ENCODE data around the gene YBX1.

YBX1 gene

DNA sequence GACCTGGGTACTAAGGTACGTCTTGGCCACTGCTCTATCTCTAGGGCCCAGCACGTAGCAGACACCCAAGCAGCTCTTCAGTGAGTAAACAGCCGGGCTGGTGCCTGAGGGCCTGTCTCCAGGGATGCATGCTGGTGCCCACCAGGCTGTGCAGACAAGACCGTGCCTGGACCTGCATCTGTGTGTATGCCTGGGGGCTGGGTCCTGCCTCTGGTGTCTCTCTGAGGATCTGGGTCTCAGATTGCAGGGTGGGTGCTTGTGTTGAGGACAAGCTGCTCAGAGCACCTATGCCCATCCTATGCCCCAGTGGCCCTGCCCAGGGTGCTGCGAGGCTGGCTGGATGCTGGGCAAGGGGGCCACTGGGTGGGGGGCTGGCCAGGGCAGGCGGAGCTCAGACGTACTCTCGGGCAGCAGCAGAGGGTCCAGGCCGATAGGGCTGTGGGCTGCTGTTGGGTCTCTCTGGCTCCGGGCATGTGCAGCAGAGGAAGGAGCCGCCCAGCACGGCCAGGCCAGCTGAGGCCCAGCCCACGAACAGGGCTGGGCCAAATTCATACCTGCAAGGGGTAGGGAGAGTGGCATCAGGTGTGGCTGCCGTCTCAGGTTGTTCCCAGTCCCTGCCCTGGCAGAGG lies 53.4 kb downstream of the YBX1 start:
- no peak for DNase-seq (ENCODE audit: low read depth)

DNA sequence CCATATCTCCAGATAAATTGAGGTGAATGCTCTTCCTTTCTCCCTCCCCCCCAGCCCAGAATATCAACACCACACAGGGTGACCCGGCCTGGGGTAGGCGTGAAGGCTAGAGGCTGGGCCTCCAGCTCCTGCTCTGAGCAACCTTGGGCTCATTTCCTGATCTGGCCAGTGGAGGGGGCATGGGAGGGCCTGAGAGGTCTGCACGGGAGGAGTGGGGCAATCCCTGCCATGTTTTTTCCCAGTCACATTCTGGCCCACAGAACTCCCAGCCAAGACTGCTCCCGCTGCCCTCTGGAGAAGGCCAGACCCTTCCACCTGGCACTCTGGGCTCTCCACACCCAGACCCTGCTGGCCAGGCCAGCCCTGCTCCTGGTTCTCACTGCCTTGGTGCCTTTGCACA lies 53.9 kb downstream of the YBX1 start:
- DNase-seq (ENCODE audit: low read depth), result no peak

DNA sequence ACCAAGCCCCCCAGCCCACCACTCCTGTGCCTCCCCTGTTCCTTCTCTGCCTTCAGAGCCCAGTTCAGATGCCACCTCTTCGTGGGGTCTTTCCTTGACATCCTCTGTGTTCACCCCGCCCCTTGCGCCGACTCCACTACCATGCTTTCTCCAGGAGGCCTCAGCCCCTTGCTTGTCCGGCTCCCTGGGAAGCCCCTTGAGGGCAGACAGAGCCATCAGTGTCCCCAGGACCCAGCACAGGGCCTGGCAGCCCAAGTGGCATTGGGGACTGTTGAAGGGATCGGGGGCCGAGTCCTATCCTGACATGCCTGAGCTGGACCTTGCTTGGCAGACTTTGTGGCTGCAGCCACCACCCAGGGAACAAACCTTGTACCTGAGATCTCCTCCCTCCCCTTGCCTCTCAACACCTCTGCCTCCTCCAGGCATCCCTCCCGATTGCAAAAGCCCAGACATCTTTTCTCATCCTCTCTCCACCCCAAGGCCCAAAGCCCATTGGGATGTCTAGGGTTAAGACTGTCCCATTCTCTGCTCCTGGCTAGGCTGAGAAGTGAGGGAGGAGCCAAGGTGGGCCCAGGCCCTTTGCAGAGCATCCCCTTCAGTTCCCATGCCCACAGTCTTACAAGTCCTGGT lies 54.5 kb downstream of the YBX1 start:
- DNase-seq (ENCODE audit: low read depth), result no peak

DNA sequence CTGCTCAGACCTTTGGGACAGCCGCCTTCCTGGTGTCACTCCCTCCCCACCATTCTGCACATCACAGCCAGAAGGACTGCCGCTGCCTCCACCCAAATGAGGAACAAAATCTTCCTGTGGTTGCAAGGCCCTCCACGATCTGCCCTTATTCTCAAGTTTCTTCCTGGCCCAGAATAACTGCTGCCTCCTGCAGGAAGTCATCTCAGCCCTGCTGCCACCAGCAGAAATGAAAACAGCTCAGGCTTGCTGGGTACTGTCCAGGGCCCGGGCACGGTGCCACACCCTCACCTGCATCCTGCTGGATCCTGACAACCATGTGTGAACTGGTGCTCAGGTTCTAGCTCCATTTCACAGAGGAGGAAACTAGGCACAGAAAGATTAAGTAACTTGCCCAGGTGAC lies 55.0 kb downstream of the YBX1 start:
- DNase-seq (ENCODE audit: low read depth), result no peak

DNA sequence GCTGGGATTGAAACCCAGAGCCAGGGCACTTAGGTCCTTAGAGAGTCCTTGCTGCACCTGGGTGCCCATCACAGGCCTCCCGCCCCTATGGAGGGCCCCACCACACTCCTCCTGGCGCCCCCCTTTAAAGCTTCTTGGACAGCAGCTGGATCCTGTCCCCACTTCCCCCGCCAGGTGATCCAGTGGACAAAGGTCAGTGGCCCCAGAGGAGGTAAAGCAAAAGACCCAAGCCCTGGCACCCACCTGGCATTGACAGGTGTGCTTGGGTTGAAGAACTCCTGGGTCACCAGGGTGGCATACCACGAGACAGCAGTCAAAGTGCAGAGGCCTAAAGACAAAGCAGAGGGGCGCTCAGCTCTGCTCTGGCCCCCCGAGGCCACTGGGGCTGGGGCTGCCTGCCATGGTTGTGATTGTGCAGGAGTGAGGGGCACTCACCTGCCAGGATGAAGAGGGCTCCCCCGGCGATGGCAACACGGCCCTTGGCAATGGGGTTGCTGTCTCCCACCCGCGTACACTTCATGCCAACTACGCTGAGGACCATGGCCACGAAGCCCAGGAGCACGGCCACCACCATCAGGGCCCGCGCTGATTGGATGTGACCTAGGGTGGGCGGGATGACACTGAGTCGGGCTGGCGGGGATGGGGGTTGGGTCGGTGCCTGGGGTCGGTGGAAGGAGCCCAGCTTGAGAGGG lies 55.9 kb downstream of the YBX1 start:
- DNase-seq (ENCODE audit: low read depth), result no peak

DNA sequence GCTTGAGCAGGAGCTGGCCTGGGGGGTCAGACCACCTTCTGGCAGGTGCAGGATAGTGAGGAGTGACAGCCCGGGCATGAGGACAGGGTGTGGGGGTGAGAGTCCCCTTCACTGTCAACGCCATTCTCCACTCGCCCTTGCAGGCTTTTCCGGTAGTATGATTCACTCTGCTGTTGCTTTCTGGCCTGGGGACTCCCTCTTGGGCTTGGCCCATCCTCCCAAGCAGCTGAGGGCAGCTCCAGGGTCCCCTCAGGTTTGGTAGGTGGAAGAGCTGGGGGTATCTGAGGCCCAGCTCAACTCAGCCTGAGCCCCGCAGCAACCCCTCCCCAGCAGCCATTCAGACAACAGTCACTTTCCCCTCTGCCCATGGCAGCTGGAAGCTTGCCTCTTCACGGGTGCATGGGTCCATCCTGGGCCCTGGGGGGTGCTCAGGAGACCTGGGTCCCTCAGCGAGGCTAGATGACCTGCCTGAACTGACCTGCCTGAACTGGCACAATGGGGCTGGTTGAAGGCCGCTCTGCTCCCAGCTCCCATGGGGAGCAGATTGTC lies 56.5 kb downstream of the YBX1 start:
- no peak for DNase-seq (ENCODE audit: low read depth)

DNA sequence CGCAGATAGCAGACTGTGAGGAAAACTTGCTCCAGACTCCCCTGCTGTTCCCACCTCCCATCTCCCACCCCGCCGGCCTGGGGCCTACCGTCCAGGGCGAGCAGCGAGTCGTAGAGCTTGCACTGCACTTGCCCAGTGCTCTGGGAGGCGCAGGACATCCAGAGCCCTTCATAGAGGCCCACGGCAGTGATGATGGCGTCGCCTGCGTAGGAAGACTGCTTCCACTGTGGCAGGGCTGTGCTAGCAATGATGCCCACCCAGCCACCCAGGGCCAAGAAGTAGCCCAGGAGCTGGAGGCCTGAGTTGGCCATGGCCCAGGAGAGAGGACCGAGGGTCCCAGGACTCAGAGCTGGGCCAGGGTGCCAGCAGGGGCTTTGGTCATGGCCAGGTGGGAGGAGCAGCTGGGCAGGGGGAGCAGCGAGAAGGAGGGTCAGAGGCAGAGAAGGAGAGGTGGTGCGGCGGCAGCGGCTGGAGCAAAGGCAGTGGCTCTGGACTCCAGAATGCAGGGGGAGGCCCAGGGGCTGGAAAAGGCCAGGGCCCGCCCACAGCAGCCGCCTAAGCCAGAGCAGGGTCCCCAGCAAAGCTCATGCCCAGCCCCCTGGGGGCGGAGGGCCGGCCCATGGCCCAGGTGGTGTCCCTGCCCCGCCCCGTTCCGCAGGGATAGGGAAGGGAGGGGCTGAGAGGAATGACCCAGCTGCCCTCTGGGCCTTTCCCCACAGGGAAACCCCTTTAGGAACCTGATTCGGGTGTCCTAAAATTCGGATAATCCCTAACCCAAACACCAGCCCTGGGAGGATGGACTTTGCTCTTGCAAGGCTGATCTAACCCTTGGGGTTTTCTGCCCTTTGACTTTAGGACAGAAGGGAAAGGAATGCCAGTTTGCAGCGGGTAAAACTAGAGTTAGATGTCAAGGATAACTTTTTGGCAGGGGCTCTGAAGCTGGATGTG lies 57.8 kb downstream of the YBX1 start, which contains the start of gene CLDN19:
CLDN19 (minus strand) TSS at position 484 of the 948 bp plus-strand sequence; CDS start at position 311, 173 bp downstream.
- no peak for DNase-seq (ENCODE audit: low read depth)

DNA sequence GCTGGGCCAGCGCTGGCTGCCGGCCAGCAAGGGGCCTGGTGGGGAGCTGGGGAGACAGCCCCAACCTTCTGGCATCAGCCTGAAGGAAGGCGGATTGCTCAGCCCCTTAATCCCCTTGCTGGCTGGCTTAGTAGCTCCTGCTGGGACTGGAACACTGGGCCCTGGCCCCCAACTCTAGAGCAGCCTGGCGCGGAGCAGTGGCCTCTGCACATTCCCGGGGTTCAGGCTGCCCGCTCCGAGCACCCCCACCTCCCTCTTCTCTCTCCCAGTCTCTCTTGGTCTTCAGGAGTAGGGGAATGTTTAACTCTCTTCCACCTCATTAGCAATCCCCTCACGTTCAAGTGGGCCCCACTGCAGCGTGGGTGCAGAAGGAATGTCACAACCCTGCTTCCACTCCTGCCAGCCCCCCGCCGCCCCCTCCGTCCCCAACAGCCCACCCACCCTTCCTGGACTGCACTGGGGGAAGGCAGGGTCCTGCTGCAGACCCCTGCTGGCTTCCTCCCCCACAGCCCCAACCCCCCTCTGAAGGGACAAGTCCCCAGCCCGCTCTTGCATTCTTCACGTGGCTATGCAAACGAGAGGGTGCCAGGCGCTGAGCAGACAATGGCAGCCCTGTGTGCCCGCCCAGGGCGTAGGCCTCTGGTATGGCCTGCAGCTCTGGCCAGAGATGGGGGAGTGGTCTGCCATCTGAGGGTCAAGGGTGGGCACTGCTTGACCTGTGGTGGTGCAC lies 58.8 kb downstream of the YBX1 start:
- DNase-seq (ENCODE audit: low read depth), result no peak

DNA sequence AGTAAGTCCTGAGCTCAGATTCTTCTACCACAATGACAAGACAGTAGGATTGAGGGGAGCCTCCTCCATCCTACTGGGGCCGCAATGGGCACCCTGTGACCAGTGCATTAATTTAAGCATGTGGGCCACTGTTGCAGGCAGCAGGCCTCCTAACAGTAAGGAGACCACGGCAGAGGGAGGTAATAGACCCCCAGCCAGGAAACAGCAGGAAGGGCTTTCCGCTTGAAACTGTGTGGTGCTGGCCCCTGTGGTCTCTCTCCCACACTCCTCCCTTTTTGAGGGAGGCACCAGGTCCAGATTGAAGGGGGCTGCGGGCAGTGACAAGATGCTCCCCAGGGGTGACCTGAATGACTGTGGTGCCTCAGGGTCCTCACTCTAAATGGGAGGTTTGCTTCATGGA lies 59.5 kb downstream of the YBX1 start:
- DNase-seq (ENCODE audit: low read depth), result no peak

DNA sequence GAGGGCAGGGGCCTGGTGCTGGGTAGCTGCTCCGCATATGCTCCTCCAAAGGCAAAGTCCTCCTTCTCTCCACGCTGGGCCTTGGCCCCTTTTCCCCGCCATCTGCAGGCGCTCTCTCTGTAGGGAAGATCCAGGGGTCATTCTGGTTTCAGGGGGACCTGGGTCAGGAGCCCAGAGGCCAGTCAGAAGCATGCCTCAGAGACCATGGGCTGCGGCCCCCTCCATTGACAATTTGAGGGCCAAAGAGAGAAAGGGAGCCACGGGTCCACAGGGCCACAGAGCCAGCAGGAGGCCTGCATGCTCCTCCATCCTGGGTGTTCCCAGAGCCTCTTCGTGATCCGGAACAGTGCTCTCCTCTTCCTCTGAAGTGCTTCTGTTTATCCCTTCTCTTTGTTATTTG lies 59.9 kb downstream of the YBX1 start:
- DNase-seq (ENCODE audit: low read depth), result no peak

DNA sequence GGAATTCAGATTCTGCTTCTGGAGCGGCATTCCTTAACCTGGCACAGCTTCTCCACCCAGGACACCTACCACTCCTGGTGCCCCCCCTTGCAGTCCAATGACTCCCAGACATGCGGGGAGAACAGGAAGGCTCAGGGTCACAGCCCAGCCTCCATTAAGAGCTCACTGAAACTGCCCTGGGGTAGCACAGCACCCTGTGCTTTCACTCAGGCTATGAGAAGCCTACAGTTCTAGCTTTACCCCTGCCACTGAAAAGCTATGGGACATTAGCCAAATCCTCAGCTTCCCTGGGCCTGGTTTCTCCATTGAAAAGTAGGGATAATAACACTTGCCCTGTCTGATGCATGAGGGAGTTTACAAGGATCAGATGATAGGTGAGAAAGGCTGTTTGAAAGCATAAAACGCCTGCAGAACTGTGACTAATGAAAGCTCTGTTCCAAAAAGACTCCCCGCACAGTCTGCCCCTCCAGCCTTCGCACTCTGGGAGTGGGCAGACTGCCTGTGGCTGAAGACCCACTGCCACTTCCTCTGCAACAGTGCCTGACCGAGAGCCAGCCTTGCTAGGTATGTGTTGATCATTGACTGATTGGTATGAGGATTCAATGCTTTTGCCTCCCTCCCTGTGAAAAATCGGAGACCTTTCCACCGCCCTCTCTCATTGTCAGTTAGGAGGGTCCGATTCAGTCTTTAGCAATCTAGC lies 60.5 kb downstream of the YBX1 start:
- no peak for DNase-seq (ENCODE audit: low read depth)

DNA sequence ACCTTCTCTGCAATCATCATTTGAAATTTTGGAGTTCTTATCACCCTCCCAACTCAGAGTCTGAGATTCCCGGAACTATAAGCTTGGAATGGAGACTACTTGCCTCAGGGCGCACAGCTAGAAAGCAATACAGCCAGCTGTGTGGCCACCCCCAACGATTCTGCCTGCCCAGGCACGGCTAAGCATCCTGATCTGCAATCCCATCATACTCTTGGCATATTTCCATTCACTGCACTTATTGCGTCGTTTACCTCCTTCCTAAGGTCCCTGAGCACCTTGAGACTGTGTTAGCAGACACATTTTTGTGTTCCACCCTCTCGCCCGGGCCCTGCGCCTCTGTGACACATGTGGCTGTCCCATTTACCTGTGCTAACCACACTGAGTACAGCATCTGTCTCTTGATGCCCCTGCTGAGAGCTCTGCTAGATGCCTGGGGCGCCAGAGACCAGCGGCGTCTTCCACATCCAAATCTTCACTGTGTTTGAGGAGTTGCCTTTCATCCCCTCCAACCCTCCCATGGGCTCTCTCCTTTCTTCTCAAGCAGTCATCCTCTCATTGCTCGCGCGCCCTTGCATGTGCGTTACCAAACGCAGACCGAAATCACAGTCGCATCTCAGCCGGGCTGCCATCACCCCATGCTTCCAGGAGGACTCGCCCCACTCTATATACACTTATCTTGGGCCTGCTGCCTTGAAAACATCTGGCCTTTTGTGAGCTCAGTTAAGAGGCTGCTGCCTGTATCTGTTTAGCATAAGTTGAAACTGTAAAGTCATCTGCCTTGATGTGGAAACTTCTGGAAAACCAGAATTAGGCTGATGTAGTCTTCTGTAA lies 61.3 kb downstream of the YBX1 start:
- no peak for DNase-seq (ENCODE audit: low read depth)

DNA sequence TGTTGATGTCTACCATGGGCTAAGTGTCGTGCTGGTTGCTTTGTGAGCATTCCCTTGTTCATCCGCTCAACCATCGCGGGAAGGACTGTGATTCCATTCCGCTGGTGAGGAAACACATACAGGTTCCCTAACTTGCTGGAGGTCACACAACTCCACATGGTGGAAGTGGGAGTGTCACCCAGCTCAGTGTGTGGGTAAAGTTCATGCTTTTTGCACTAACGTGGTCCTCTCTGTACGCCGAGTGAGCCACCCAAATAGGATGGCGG lies 61.9 kb downstream of the YBX1 start:
- no peak for DNase-seq (ENCODE audit: low read depth)

DNA sequence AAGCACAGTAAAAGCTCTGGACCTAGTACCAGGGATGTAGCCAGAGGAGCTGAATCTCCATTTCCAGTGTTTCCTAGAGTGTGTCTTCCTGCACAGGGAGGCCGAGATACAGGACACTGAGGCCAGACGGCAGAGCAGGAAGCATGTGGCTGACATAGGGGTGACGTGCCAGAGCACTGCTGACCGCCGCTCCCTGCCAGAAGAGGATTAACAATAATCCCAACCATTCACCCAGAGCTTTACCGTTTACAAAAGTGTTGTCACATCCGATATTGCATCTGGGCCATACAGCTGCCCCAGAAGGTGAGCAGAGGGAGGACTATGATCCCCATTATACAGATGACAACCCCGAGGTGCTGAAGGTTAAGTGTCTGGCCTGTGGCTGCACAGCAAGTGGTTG lies 63.6 kb downstream of the YBX1 start:
- no peak for DNase-seq (ENCODE audit: low read depth)

DNA sequence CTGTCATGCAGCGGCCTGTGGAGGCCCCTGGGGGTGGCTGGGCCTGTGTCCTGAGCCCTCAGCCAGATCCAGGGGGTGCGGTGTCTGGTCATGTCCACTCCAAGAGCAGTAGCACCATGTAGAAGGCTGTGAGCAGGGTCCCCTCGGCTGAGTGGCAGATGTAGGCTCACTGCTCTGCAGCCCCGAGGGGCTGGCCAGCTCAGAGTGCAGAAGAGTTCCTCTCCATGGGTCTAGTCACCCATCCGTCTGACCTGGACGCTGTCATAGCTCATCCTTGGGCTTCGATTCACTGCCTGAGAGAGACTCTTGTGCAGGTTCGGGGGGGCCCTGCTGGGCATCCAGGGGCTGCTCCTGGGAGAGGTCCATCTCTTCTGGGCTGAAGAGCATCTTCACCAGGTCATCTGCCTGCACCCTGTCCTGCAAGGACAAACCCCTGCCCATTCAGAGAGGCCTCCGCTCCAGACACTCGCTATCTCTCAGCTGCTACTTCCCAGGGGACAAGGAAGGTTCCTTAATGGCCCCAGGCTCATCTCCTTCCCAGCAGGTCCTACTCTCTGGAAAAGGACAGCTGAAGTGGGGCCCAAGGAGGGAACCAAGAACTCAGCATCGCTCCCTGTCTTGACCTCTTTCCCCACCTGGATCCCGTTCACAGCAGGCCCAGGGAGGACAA lies 64.4 kb downstream of the YBX1 start:
- no peak for DNase-seq (ENCODE audit: low read depth)

DNA sequence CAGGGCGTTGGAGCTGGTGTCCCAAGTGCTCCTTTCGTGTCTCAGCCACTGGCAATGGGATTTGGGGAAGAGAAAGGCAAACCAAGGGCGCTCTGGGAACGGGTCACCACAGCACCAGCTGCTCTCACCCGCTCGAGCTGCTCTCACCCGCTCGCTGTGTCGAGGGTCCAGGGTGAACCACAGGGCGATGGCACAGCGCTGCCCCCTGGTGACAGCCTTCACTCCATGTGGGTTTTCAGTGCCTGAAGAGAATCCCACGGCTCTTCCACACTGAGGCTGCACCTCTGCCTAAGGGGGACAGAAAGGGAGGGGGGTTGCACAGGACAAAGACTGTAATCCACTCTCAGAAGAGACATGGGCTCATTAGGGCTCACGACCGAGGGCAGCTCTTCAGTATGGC lies 64.9 kb downstream of the YBX1 start:
- DNase-seq (ENCODE audit: low read depth), result no peak

DNA sequence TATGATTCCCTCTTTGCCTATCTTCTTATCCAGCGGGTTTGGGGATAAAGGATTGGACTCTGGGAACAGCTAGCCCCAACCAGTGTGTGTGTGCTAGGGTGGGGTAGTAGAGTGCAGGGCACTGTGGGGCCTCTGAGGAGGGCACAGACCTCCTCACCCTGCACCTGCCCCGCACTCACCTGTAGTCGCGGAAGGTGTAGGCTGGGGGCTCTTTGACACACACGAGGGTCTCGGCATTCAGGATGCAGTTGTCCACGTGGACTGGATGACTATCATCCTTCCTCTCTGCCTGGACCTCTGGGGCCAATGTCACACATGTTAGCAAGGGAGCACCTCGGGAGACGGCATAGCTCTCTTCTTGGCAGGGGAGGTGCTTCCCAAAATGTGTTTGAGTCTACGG lies 65.8 kb downstream of the YBX1 start:
- DNase-seq (ENCODE audit: low read depth), result no peak

DNA sequence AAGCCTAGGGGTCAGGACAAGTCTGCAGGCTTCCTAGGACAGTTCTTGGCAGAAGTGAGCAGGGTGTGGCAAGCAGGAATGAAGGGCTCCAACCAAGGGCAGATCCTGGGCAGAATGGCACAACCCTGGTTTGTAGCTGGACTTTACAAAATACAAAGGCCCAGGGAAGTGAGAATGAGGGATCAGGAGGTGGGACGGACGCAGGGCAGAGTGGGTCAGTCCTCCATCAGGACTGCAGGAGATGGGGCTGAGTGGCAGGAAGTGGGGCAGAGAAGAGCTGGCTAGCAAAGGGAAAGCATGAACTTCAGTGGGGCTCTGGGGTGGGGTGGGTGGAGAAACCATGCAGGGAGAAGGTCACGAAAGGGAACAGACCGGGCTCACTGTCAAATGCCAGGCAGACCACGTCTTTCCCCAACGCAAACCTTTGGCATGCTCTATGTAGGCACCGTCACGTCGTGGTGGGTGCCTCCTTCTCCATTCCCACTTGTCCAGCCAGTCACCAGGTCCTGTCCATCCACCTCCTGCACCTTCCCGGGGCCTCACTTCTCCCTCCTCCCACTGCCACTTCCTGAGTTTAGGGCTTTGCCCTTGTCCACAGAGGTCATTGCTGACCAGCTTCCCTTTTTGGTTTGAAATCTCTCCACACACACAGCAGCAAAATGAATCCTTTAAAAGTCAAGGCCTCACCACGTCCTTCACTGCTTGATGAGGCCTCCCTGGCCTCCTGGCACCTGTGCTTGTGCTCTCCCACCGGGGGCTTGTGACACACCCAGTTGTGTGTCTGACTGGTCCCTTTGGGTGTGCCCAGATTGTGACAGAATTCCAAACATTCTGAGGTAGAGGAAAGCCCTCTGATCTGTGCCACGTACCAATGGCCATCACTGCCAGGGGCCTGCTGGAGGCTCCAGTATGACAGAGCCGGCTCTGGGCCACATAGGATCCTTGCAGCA lies 66.5 kb downstream of the YBX1 start:
- no peak for DNase-seq (ENCODE audit: low read depth)
